HepG2 (cell line): ENCODE data around the gene ABCB8. TPM values are rescaled to one million over a fixed set of nuclear protein-coding genes. Genes with fewer than 3 reads are reported as not detected.

Experiments used
- AHDC1 ChIP-seq: sonication (generic); formaldehyde crosslinking; IDR thresholded peaks from 2 replicates; pipeline ENCODE4 v1.5.1; 2020; ENCODE audit warnings: mild to moderate bottlenecking, missing genetic modification reagents, borderline replicate concordance
- BHLHE40 ChIP-seq: IDR thresholded peaks from 2 replicates; pipeline ENCODE4 v1.6.1; 2011; ENCODE audit warnings: low read length, improper control_type of control experiment
- GATAD2A ChIP-seq: IDR thresholded peaks from 2 replicates; pipeline ENCODE4 v1.6.1; 2016
- MAX ChIP-seq: IDR thresholded peaks from 2 replicates; pipeline ENCODE4 v1.6.1; 2012; ENCODE audit warnings: inconsistent platforms
- NCOA2 ChIP-seq: sonication (generic); formaldehyde crosslinking; IDR thresholded peaks from 2 replicates; pipeline ENCODE4 v1.8.0; 2022; ENCODE audit warnings: inconsistent platforms
- NCOA5 ChIP-seq: sonication (generic); formaldehyde crosslinking; IDR thresholded peaks from 2 replicates; pipeline ENCODE4 v1.4.0; 2020; ENCODE audit warnings: missing genetic modification reagents
- NFE2L1 ChIP-seq: sonication (generic); formaldehyde crosslinking; IDR thresholded peaks from 2 replicates; pipeline ENCODE4 v1.4.0; 2020; ENCODE audit warnings: missing genetic modification reagents, mild to moderate bottlenecking, borderline replicate concordance
- NFKBIZ ChIP-seq: IDR thresholded peaks from 2 replicates; pipeline ENCODE4 v1.6.1; 2018; ENCODE audit warnings: missing genetic modification reagents, missing compliant biosample characterization
- STAT6 ChIP-seq: sonication (generic); formaldehyde crosslinking; IDR thresholded peaks from 2 replicates; pipeline ENCODE4 v1.4.0; 2020; ENCODE audit warnings: missing genetic modification reagents, mild to moderate bottlenecking, borderline replicate concordance
- ZBTB20 ChIP-seq: sonication (generic); formaldehyde crosslinking; IDR thresholded peaks from 2 replicates; pipeline ENCODE4 v1.8.1; 2023; ENCODE audit warnings: missing genetic modification reagents, low read depth, mild to moderate bottlenecking, borderline replicate concordance
- ZGPAT ChIP-seq: IDR thresholded peaks from 2 replicates; pipeline ENCODE4 v1.6.1; 2016; ENCODE audit warnings: mild to moderate bottlenecking
- ZKSCAN1 ChIP-seq: fragments of 150-350 bp; IDR thresholded peaks from 2 replicates; pipeline ENCODE4 v1.6.1; 2014; ENCODE audit warnings: low read length
- ZNF317 ChIP-seq: sonication (generic); formaldehyde crosslinking; IDR thresholded peaks from 2 replicates; pipeline ENCODE4 v1.5.0; 2020; ENCODE audit warnings: mild to moderate bottlenecking, missing genetic modification reagents
- ZNF549 ChIP-seq: sonication (generic); formaldehyde crosslinking; IDR thresholded peaks from 2 replicates; pipeline ENCODE4 v1.5.0; 2020; ENCODE audit warnings: missing genetic modification reagents
- ZNF670 ChIP-seq: sonication (generic); formaldehyde crosslinking; IDR thresholded peaks from 2 replicates; pipeline ENCODE4 v1.8.0; 2022; ENCODE audit warnings: mild to moderate bottlenecking, missing genetic modification reagents, borderline replicate concordance
- ZSCAN20 ChIP-seq: sonication (generic); formaldehyde crosslinking; IDR thresholded peaks from 2 replicates; pipeline ENCODE4 v1.4.0; 2020; ENCODE audit warnings: missing genetic modification reagents, mild to moderate bottlenecking, borderline replicate concordance
- ZSCAN21 ChIP-seq: sonication (generic); formaldehyde crosslinking; IDR thresholded peaks from 2 replicates; pipeline ENCODE4 v1.8.0; 2022; ENCODE audit warnings: mild to moderate bottlenecking, missing genetic modification reagents, moderate library complexity, borderline replicate concordance
- ZSCAN30 ChIP-seq: sonication (generic); formaldehyde crosslinking; IDR thresholded peaks from 2 replicates; pipeline ENCODE4 v1.5.0; 2020; ENCODE audit warnings: mild to moderate bottlenecking, missing genetic modification reagents
- polyA plus RNA-seq, 8 experiments: library from polyadenylated mRNA; depleted of rRNA in 3 of 8; stranded (reverse) in 7 of 8; unstranded in 1 of 8; fragments of >200 nt; fragmentation: Illumina TruSeq in 4 of 8; extraction: Trizol in 4 of 8; gene quantifications; 2 replicates each; pipeline versions ENCODE4 v1.2.1 to v1.2.3, GENCODE V29; 2011 to 2016; ENCODE audit warnings: low read depth in 4 of 8, missing spikeins in 1 of 8, mixed read lengths in 1 of 8; ENCODE audit not compliant: insufficient read depth in 1 of 8
- total RNA-seq, 5 experiments: library from RNA; depleted of rRNA; stranded (reverse); fragments of >200 nt; fragmentation: Illumina TruSeq; extraction: Trizol; gene quantifications; 2 replicates each; pipeline ENCODE4 v1.2.3, GENCODE V29; 2016; ENCODE audit warnings: low read depth in 1 of 5
- TF ChIP-seq, protein P1 (sequence below): sonication (generic); formaldehyde crosslinking; IDR thresholded peaks from 2 replicates; pipeline ENCODE4 v1.8.0; 2022; ENCODE audit warnings: mild to moderate bottlenecking, missing genetic modification reagents, borderline replicate concordance

ABCB8 gene
- total and polyA plus RNA-seq, 2 of the 13 experiments (the other 11 are each of a cell fraction or from before 2014, with no cell fraction given), result 6.6 to 16.7 TPM

DNA sequence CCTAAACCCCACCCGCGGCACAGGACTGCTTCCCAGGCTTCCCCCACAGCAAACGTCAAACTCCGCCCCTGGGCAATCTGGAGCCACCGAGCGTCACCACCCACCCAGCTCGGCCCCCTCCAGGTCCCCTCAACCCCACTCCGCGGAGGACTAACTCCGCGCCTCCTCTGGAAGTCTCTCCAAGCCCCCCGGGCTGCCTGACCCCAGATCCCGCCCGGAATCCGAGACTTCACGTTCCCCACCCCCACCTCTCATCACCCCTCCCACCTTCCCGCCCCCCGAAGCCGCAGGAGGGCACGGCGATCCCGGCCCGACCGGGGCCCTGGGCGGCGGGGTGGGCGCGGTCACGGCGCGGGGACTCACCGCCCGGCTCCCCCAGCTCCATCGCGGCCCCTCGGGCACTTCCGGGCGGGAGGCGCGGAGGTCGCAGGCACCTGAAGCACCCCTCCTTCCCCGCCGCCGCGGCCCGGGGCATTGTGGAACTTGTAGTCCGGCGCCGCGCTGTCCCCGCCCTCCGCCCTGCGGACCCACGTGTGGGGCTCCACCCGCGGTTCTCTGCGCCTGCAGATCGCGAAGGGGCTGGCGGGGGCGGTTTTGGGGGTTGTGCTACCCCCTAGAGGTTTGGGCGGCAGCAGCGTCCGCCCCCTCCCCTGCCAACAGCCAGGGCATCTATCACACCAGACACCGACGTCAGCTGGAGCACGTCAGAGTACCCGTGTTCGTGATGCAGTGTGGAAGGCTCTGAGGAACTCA, 55.0 kb downstream of the ABCB8 start, which contains the start of gene TMUB1 (continued):
- TF ChIP-seq STAT6, result no peak
- no peak for TF ChIP-seq NCOA2 (CRISPR knock-in tag)
- TF ChIP-seq MAX, result no peak
- TF ChIP-seq ZNF549 (CRISPR knock-in tag), result no peak
- no peak for TF ChIP-seq ZNF317
- no peak for TF ChIP-seq ZBTB20
- TF ChIP-seq ZSCAN30 (CRISPR knock-in tag), result no peak
- TF ChIP-seq GATAD2A, result no peak
- no peak for TF ChIP-seq NCOA5 (CRISPR knock-in tag)
- no peak for TF ChIP-seq NFE2L1 (CRISPR knock-in tag)
- no peak for TF ChIP-seq ZGPAT (CRISPR knock-in tag)
- TF ChIP-seq NFKBIZ (CRISPR knock-in tag), result no peak
- TF ChIP-seq, protein P1, sequence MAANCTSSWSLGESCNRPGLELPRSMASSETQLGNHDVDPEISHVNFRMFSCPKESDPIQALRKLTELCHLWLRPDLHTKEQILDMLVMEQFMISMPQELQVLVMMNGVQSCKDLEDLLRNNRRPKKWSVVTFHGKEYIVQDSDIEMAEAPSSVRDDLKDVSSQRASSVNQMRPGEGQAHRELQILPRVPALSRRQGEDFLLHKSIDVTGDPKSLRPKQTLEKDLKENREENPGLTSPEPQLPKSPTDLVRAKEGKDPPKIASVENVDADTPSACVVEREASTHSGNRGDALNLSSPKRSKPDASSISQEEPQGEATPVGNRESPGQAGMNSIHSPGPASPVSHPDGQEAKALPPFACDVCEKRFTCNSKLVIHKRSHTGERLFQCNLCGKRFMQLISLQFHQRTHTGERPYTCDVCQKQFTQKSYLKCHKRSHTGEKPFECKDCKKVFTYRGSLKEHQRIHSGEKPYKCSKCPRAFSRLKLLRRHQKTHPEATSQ (CRISPR knock-in tag), result no peak
- TF ChIP-seq ZSCAN21 (CRISPR knock-in tag), result no peak; the same call in 1 of the 2 replicates
- TF ChIP-seq ZKSCAN1, result no peak
- TF ChIP-seq ZSCAN20 (CRISPR knock-in tag), result no peak
- no peak for TF ChIP-seq AHDC1 (CRISPR knock-in tag)
- no peak for TF ChIP-seq BHLHE40
- TF ChIP-seq ZNF670, result no peak
